ENCODE data around the gene THAP7.
"Not testable (repeated sequence)": the region's sequence is repeated elsewhere in the genome, so short reads cannot be mapped to it uniquely, and the experiment has no call there.

The THAP7 gene

GRCh38 chr22:20980938-20981722 is 20.8 kb downstream of the THAP7 start:
- H3K4me1 Mint-ChIP-seq = peaks cover 43% of the 10 kb centered on the region
- peak overlapping the region; percentile 95 for H3K27ac Mint-ChIP-seq
- H3K36me3 Mint-ChIP-seq = no peaks in the 10 kb centered on the region
- H3K4me3 Mint-ChIP-seq = peak overlapping the region; percentile 98
- no peaks in the 10 kb centered on the region for H3K27me3 Mint-ChIP-seq
- H3K9me3 Mint-ChIP-seq = no peaks in the 10 kb centered on the region

- Mint-ChIP-seq H3K4me1 (peaks cover 43% of the 10 kb centered on the region), H3K36me3 (no peaks in the 10 kb centered on the region), H3K27me3 (no peaks in the 10 kb centered on the region), H3K9me3 (no peaks in the 10 kb centered on the region), H3K4me3 (peak overlapping the region; percentile 98), H3K27ac (peak overlapping the region; percentile 95)
Measured at GRCh38 chr22:20980523-20980922, 21.4 kb downstream of the THAP7 start.

GRCh38 chr22:20979940-20980453 is 21.9 kb downstream of the THAP7 start:
- Mint-ChIP-seq H3K36me3 (no peaks in the 10 kb centered on the region), H3K4me3 (peak overlapping the region; percentile 8), H3K9me3 (no peaks in the 10 kb centered on the region), H3K27me3 (no peaks in the 10 kb centered on the region), H3K4me1 (peaks cover 43% of the 10 kb centered on the region), H3K27ac (no peak overlapping the region)

GRCh38 chr22:20979243-20979809 is 22.6 kb downstream of the THAP7 start:
- H3K36me3 Mint-ChIP-seq = no peaks in the 10 kb centered on the region
- no peaks in the 10 kb centered on the region for H3K9me3 Mint-ChIP-seq
- H3K27ac Mint-ChIP-seq = peak overlapping the region; percentile 59
- no peaks in the 10 kb centered on the region for H3K27me3 Mint-ChIP-seq
- H3K4me1 Mint-ChIP-seq = peaks cover 43% of the 10 kb centered on the region
- peak overlapping the region; percentile 83 for H3K4me3 Mint-ChIP-seq

- H3K27me3 Mint-ChIP-seq = no peaks in the 10 kb centered on the region
- H3K4me3 Mint-ChIP-seq = no peak overlapping the region
- H3K4me1 Mint-ChIP-seq = peaks cover 35% of the 10 kb centered on the region
- no peaks in the 10 kb centered on the region for H3K9me3 Mint-ChIP-seq
- no peaks in the 10 kb centered on the region for H3K36me3 Mint-ChIP-seq
- H3K27ac Mint-ChIP-seq = no peak overlapping the region
Measured at GRCh38 chr22:20978419-20978818, 23.5 kb downstream of the THAP7 start.

- Mint-ChIP-seq H3K4me1 (peaks cover 27% of the 10 kb centered on the region), H3K27ac (no peak overlapping the region), H3K9me3 (no peaks in the 10 kb centered on the region), H3K4me3 (no peak overlapping the region), H3K36me3 (no peaks in the 10 kb centered on the region), H3K27me3 (no peaks in the 10 kb centered on the region)
Measured at GRCh38 chr22:20977516-20978170, 24.3 kb downstream of the THAP7 start.

- Mint-ChIP-seq H3K27ac (no peak overlapping the region), H3K4me1 (peaks cover 24% of the 10 kb centered on the region), H3K27me3 (no peaks in the 10 kb centered on the region)
Measured at GRCh38 chr22:20977019-20977418, 24.9 kb downstream of the THAP7 start.

GRCh38 chr22:20976291-20976877 is 25.5 kb downstream of the THAP7 start:
- no peaks in the 10 kb centered on the region for H3K9me3 Mint-ChIP-seq
- H3K4me1 Mint-ChIP-seq = peaks cover 24% of the 10 kb centered on the region
- no peaks in the 10 kb centered on the region for H3K27me3 Mint-ChIP-seq
- no peak overlapping the region for H3K27ac Mint-ChIP-seq
- no peak overlapping the region for H3K4me3 Mint-ChIP-seq
- no peaks in the 10 kb centered on the region for H3K36me3 Mint-ChIP-seq

More at GRCh38 chr22:20977019-20977418, 24.9 kb downstream of the THAP7 start:
- H3K9me3 Mint-ChIP-seq = no peaks in the 10 kb centered on the region
- H3K36me3 Mint-ChIP-seq = no peaks in the 10 kb centered on the region
- no peak overlapping the region for H3K4me3 Mint-ChIP-seq

- no peaks in the 10 kb centered on the region for H3K27me3 Mint-ChIP-seq
- H3K36me3 Mint-ChIP-seq = no peaks in the 10 kb centered on the region
- peaks cover 19% of the 10 kb centered on the region for H3K4me1 Mint-ChIP-seq
- H3K27ac Mint-ChIP-seq = no peak overlapping the region
- no peaks in the 10 kb centered on the region for H3K9me3 Mint-ChIP-seq
- no peak overlapping the region for H3K4me3 Mint-ChIP-seq
Measured at GRCh38 chr22:20975541-20976290, 26.2 kb downstream of the THAP7 start.

- Mint-ChIP-seq H3K4me1 (peaks cover 7% of the 10 kb centered on the region), H3K27me3 (no peaks in the 10 kb centered on the region), H3K4me3 (no peak overlapping the region), H3K9me3 (no peaks in the 10 kb centered on the region), H3K36me3 (no peaks in the 10 kb centered on the region), H3K27ac (no peak overlapping the region)
Measured at GRCh38 chr22:20974336-20974955, 27.5 kb downstream of the THAP7 start.

- H3K27ac Mint-ChIP-seq = no peak overlapping the region
- no peaks in the 10 kb centered on the region for H3K9me3 Mint-ChIP-seq
- H3K36me3 Mint-ChIP-seq = no peaks in the 10 kb centered on the region
- peaks cover under 1% of the 10 kb centered on the region for H3K4me1 Mint-ChIP-seq
- no peak overlapping the region for H3K4me3 Mint-ChIP-seq
- no peaks in the 10 kb centered on the region for H3K27me3 Mint-ChIP-seq
Measured at GRCh38 chr22:20973634-20974286, 28.2 kb downstream of the THAP7 start.

GRCh38 chr22:20972933-20973577 is 28.9 kb downstream of the THAP7 start:
- Mint-ChIP-seq H3K36me3 (no peaks in the 10 kb centered on the region), H3K4me1 (no peaks in the 10 kb centered on the region), H3K4me3 (no peak overlapping the region), H3K27ac (no peak overlapping the region), H3K9me3 (no peaks in the 10 kb centered on the region), H3K27me3 (no peaks in the 10 kb centered on the region)

GRCh38 chr22:20972014-20972694 is 29.8 kb downstream of the THAP7 start:
- not testable (repeated sequence) for H3K4me1 Mint-ChIP-seq, H3K27ac Mint-ChIP-seq, H3K4me3 Mint-ChIP-seq, H3K9me3 Mint-ChIP-seq, H3K36me3 Mint-ChIP-seq, H3K27me3 Mint-ChIP-seq
